Measurements from ENCODE around the gene PAK3.

GRCh38 chrX:111216293-111216801, 120.4 kb downstream of the PAK3 start:
- TF ChIP-seq CTCF (IDR thresholded peaks at IDR 0.05; ENCODE audit: low read length): no peak
- TF ChIP-seq EZH2phosphoT487 (IDR thresholded peaks at IDR 0.05; ENCODE audit: low read length): no peak
- TF ChIP-seq EZH2 (optimal IDR thresholded peaks at IDR 0.05; ENCODE audit: low read depth, low read length): no peak
